Measurements from ENCODE around the gene SLC47A2. TPM values are rescaled to one million over a fixed set of nuclear protein-coding genes. Genes with fewer than 3 reads are reported as not detected.

SLC47A2 gene
- total RNA-seq, 2 experiments from 2014 or later, result not detected

DNA sequence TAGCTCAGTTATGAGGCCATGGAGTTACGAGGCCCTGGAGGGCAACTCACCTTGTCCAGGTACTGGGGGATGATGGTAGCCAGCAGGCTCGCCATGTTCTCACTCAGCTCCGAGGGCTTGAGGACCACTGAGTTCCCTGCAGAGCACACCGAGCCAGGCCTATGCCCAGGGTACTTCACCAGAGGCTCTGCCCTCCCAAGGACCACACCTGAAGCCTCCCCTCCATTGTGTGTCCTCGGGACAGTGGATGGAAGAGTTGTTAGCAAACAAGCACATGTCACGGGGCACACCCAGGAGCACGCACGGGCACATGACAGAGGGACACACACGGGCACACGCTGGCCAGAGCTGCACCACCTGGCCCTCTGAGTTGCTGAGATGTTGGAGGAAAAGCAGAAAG, 26.1 kb upstream of the SLC47A2 start:
- H3K4me1 Mint-ChIP-seq, result no peaks in the 10 kb centered on the region
- DNase-seq, result no peak
- H3K9me3 Mint-ChIP-seq, result no peaks in the 10 kb centered on the region
- no peak overlapping the region for H3K27ac Mint-ChIP-seq
- H3K36me3 Mint-ChIP-seq, result no peaks in the 10 kb centered on the region
- POLR2A ChIA-PET, result no interaction called here
- ATAC-seq (ENCODE audit: low read depth), result no peak
- no peak overlapping the region for H3K4me3 Mint-ChIP-seq
- H3K27me3 Mint-ChIP-seq, result no peaks in the 10 kb centered on the region

GRCh38 chr17:19741832-19742457, 25.6 kb upstream of the SLC47A2 start:
- H3K27me3 Mint-ChIP-seq, result peaks cover 2% of the 10 kb centered on the region
- H3K4me3 Mint-ChIP-seq, result no peak overlapping the region
- ATAC-seq (ENCODE audit: low read depth) (no peak), DNase-seq (no peak)
- no peaks in the 10 kb centered on the region for H3K9me3 Mint-ChIP-seq
- H3K4me1 Mint-ChIP-seq, result no peaks in the 10 kb centered on the region
- POLR2A ChIA-PET, result no interaction called here
- H3K27ac Mint-ChIP-seq, result no peak overlapping the region
- H3K36me3 Mint-ChIP-seq, result no peaks in the 10 kb centered on the region

- POLR2A ChIA-PET, result no interaction called here
- Mint-ChIP-seq H3K36me3 (no peaks in the 10 kb centered on the region), H3K27me3 (peaks cover 5% of the 10 kb centered on the region), H3K9me3 (no peaks in the 10 kb centered on the region), H3K27ac (no peak overlapping the region), H3K4me3 (no peak overlapping the region), H3K4me1 (no peaks in the 10 kb centered on the region)
- ATAC-seq (ENCODE audit: low read depth), result no peak
- DNase-seq, result no peak
These were observed 24.5 kb upstream of the SLC47A2 start for GRCh38 chr17:19740933-19741332.

- Mint-ChIP-seq H3K4me1 (no peaks in the 10 kb centered on the region), H3K27me3 (peaks cover 5% of the 10 kb centered on the region), H3K27ac (no peak overlapping the region), H3K9me3 (no peaks in the 10 kb centered on the region), H3K4me3 (no peak overlapping the region), H3K36me3 (no peaks in the 10 kb centered on the region)
- ATAC-seq (ENCODE audit: low read depth) (no peak), DNase-seq (no peak)
- POLR2A ChIA-PET, result no interaction called here
These were observed 23.1 kb upstream of the SLC47A2 start for GRCh38 chr17:19739241-19740201.

DNA sequence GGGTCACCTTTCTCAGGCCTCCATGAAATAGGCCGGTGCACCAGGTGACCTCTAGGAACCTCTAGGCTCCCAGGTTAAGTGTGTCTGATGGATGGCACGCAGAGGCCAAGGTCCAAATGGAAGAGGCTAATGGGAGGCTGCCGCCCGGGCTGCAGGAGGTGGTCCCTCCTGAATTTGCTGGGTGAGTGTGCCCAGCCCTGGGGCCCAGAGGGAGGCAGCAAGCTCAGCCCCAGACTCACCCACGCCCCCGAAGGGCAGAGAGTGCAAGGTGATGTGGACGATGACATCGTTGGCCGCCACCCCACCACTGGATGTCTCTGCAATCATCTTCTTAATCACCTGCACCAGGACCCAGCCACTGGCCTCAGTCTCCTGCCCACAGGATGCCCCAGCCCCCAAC, 22.4 kb upstream of the SLC47A2 start:
- DNase-seq (no peak), ATAC-seq (ENCODE audit: low read depth) (no peak)
- Mint-ChIP-seq H3K27ac (no peak overlapping the region), H3K27me3 (peaks cover 5% of the 10 kb centered on the region), H3K4me1 (no peaks in the 10 kb centered on the region), H3K9me3 (no peaks in the 10 kb centered on the region), H3K4me3 (no peak overlapping the region), H3K36me3 (no peaks in the 10 kb centered on the region)
- POLR2A ChIA-PET, result no interaction called here

DNA sequence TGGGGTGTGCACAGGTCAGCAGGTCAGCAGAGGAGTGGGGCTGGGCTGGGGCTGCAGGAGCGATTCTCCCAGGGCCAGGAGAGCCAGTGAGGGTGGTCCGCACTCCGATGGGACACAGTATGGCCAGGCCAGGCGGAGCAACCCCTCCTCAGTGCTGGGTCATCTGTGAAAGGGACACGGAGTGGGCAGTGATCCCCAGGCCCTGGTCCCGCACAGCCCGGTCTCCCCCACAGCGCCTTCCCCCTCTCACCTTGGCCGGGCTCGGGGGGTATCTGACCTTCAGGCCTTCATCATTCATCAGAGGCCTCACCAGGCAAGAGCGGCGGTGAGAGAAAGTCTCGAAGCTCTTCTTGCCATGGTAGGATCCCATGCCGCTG, 21.7 kb upstream of the SLC47A2 start:
- no peak for ATAC-seq (ENCODE audit: low read depth)
- no peak overlapping the region for H3K4me3 Mint-ChIP-seq
- POLR2A ChIA-PET, result no interaction called here
- H3K4me1 Mint-ChIP-seq, result no peaks in the 10 kb centered on the region
- H3K36me3 Mint-ChIP-seq, result no peaks in the 10 kb centered on the region
- no peak for DNase-seq
- H3K9me3 Mint-ChIP-seq, result no peaks in the 10 kb centered on the region
- no peak overlapping the region for H3K27ac Mint-ChIP-seq
- peaks cover 5% of the 10 kb centered on the region for H3K27me3 Mint-ChIP-seq

- Mint-ChIP-seq H3K36me3 (no peaks in the 10 kb centered on the region), H3K9me3 (no peaks in the 10 kb centered on the region), H3K27ac (no peak overlapping the region), H3K4me1 (no peaks in the 10 kb centered on the region), H3K4me3 (no peak overlapping the region), H3K27me3 (peaks cover 5% of the 10 kb centered on the region)
- ATAC-seq (ENCODE audit: low read depth) (no peak), DNase-seq (no peak)
- POLR2A ChIA-PET, result no interaction called here
These were observed 21.1 kb upstream of the SLC47A2 start for GRCh38 chr17:19737305-19738072.

DNA sequence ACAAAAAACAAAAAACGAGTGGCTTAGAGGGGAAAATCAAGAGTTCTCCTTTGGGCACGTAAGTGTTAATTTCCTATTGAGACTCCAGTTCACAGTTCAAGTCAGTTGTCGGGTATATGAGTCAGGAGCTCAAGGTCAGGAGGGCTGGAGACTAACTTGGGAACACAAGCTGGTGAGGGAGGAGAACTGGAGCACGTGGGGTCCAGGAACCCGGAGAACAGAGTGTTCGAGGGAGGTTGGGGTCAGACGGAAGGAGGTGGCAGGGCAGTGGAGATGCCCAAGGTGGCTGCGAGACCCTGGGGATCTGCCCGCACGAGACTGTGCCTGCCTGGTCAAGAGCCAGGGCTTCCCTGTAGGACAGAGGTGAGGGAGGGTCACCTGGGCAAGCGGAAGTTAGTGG, 19.7 kb upstream of the SLC47A2 start:
- DNase-seq (no peak), ATAC-seq (ENCODE audit: low read depth) (no peak)
- no peaks in the 10 kb centered on the region for H3K36me3 Mint-ChIP-seq
- no peaks in the 10 kb centered on the region for H3K4me1 Mint-ChIP-seq
- H3K9me3 Mint-ChIP-seq, result no peaks in the 10 kb centered on the region
- H3K27me3 Mint-ChIP-seq, result peaks cover 5% of the 10 kb centered on the region
- POLR2A ChIA-PET, result no interaction called here
- no peak overlapping the region for H3K4me3 Mint-ChIP-seq
- no peak overlapping the region for H3K27ac Mint-ChIP-seq

GRCh38 chr17:19733953-19734526, 17.7 kb upstream of the SLC47A2 start:
- H3K27ac Mint-ChIP-seq, result no peak overlapping the region
- no peak for ATAC-seq (ENCODE audit: low read depth)
- H3K27me3 Mint-ChIP-seq, result peaks cover 5% of the 10 kb centered on the region
- no peaks in the 10 kb centered on the region for H3K36me3 Mint-ChIP-seq
- H3K9me3 Mint-ChIP-seq, result no peaks in the 10 kb centered on the region
- no peak overlapping the region for H3K4me3 Mint-ChIP-seq
- no peaks in the 10 kb centered on the region for H3K4me1 Mint-ChIP-seq
- DNase-seq, result no peak
- POLR2A ChIA-PET, result no interaction called here

GRCh38 chr17:19731626-19732025, 15.2 kb upstream of the SLC47A2 start:
- DNase-seq, result no peak
- POLR2A ChIA-PET, result no interaction called here
- Mint-ChIP-seq H3K4me1 (no peaks in the 10 kb centered on the region), H3K4me3 (no peak overlapping the region), H3K27ac (no peak overlapping the region), H3K36me3 (no peaks in the 10 kb centered on the region), H3K27me3 (peaks cover under 1% of the 10 kb centered on the region), H3K9me3 (no peaks in the 10 kb centered on the region)
- ATAC-seq (ENCODE audit: low read depth), result no peak

- H3K4me1 Mint-ChIP-seq, result no peaks in the 10 kb centered on the region
- H3K27me3 Mint-ChIP-seq, result no peaks in the 10 kb centered on the region
- no peak for DNase-seq
- H3K4me3 Mint-ChIP-seq, result no peak overlapping the region
- POLR2A ChIA-PET, result no interaction called here
- no peak overlapping the region for H3K27ac Mint-ChIP-seq
- no peaks in the 10 kb centered on the region for H3K36me3 Mint-ChIP-seq
- ATAC-seq (ENCODE audit: low read depth), result no peak
- no peaks in the 10 kb centered on the region for H3K9me3 Mint-ChIP-seq
These were observed 14.5 kb upstream of the SLC47A2 start for GRCh38 chr17:19730843-19731242.

DNA sequence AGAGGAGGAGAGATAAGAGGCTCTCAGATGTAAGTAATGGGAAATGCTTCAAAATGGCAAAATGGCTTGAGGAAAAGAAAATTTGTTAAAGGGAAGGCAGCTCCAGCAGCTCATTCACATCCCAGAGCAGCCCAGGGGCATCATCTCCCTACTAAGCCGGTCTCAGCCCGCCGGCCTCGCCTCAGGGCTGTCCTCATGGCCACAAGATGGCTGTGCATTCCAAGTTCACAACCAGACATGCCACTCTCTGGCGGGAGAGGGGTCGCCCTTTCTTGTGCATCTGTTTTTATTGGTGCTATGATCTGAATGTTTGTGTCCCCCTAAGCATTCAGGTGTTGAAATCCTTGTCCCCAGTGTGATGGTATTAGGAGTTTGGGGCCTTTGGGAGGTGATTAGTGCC, 13.5 kb upstream of the SLC47A2 start:
- peaks cover 3% of the 10 kb centered on the region for H3K4me1 Mint-ChIP-seq
- POLR2A ChIA-PET, result no interaction called here
- no peaks in the 10 kb centered on the region for H3K9me3 Mint-ChIP-seq
- H3K27me3 Mint-ChIP-seq, result no peaks in the 10 kb centered on the region
- DNase-seq (no peak), ATAC-seq (ENCODE audit: low read depth) (no peak)
- no peaks in the 10 kb centered on the region for H3K36me3 Mint-ChIP-seq
- no peak overlapping the region for H3K4me3 Mint-ChIP-seq
- no peak overlapping the region for H3K27ac Mint-ChIP-seq

DNA sequence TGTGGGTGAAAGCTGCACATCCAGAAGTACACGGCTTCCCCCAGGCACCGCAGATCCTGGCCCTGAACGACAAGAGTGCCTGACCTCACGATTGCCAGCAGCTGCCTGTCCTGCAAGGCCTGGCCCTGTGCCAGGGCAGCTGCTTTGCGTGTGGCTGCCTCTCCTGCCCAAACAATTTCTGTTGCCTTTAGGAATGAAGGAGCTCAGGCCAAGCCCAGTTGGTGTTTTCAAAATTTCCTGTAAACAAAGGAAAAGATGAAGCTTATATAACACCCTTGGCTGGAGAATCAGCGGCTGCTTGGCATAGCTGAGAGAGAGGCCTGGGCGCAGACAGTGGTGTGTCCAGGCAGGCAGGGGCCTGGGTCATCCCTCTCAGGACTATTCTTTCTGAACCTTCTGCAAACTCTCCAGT, 11.7 kb upstream of the SLC47A2 start:
- POLR2A ChIA-PET, result interaction anchor here (0.6 kb wide), 1 partner anchor 1517 kb away, joined by 3 read pairs; no protein-coding TSS in a partner anchor

More for the DNA sequence above, 11.7 kb upstream of the SLC47A2 start:
- Mint-ChIP-seq H3K27me3 (no peaks in the 10 kb centered on the region), H3K4me1 (peaks cover 3% of the 10 kb centered on the region), H3K4me3 (no peak overlapping the region), H3K9me3 (no peaks in the 10 kb centered on the region), H3K36me3 (no peaks in the 10 kb centered on the region), H3K27ac (no peak overlapping the region)
- ATAC-seq (ENCODE audit: low read depth), result no peak
- DNase-seq, result no peak

Measured in activated naive CD8-positive, alpha-beta T cell treated with anti-CD3 and anti-CD28 coated beads, Interleukin-2, amount 10 ng/mL, durations not matched to agents 7 days and 5 days (primary cell).